Activated T-cell treated with anti-CD3 and anti-CD28 coated beads for 1 hour (primary cell): ENCODE results near the gene FAM118A.
A peak's percentile ranks its signal among the peaks of the same experiment; 100 is the strongest.
"Not testable (repeated sequence)": the region's sequence is repeated elsewhere in the genome, so short reads cannot be mapped to it uniquely, and the experiment has no call there.

Experiments
- DNase-seq: peaks from one replicate; pipeline ENCODE4 v3.0.0-alpha.2; 2020; ENCODE audit warnings: low read depth

Gene FAM118A

DNA sequence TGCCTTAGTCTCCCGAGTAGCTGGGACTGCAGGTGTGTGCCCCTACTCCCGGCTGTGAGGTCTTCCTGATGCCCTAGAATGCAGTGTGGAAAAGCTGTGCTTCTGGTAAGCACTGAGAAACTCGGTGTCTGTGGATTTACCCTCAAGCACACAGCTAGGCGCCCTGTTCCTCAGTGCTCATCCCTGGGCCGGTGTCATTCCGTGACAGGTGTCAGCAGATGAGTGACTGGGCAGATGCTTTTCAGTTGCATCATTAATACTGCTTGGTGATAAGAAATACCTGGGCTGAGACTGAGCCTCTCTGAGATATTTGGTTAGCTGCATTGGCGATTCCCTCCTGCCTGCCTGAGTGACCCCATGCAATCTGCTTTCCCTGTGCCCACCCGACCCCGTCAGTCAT, 21.8 kb downstream of the FAM118A start:
- DNase-seq: no peak

DNA sequence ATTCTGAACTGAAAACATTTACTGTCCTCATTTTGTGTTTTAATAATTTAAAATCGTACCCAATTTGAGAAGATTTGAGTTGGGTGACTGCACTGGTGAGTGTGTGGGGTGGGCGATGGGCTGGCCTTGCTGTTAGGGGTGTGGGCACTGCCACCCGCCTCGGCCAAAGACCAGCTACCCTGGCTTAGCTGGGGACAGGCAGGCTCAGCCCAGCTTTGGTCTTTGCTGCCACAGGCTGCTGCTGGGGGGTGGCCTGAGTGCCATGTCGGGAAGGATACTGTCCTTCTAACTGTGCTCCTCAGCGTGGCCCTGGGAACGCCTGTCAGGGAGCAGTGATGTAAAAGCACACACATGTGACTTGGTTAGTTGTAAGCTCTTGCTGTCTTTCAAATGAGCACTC, 22.3 kb downstream of the FAM118A start:
- no peak for DNase-seq

DNA sequence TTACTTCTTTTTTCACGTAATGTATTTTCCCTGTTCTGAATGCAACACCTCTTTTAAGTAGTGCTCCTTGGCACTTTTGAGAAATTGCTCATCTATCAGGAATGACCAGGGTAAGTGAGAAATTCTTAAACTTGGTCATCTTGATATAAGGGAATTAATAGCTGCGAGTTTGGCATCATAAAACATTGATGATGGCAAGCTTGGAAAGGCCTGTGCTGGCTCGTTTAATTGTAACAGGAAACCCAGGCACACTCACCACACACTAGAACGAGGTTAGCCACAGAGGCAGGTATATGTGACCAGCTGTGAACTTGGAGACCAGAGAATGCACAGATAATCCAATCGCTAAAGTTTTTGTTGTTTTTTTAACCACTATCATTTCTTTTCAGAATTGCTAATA, 24.3 kb downstream of the FAM118A start:
- DNase-seq: no peak

DNA sequence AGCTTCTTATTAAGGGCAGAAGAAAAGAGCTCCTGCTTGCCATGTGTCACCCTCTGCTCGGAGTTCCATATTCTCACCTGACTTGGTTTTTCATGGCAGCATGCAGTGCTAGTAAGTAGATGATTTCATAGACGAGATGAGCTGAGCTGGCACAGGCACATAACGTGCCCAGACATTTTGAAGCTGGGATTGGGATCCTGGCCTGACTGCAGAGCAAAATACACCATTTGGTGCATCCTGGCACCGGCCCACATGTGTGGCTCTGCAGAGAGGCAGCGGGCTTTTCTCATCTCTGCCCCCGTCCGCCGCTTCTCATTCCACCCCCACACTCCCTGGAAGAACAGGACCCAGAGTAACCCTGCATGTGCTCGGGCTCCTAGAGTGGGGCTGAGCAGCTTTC, 24.8 kb downstream of the FAM118A start:
- no peak for DNase-seq

DNA sequence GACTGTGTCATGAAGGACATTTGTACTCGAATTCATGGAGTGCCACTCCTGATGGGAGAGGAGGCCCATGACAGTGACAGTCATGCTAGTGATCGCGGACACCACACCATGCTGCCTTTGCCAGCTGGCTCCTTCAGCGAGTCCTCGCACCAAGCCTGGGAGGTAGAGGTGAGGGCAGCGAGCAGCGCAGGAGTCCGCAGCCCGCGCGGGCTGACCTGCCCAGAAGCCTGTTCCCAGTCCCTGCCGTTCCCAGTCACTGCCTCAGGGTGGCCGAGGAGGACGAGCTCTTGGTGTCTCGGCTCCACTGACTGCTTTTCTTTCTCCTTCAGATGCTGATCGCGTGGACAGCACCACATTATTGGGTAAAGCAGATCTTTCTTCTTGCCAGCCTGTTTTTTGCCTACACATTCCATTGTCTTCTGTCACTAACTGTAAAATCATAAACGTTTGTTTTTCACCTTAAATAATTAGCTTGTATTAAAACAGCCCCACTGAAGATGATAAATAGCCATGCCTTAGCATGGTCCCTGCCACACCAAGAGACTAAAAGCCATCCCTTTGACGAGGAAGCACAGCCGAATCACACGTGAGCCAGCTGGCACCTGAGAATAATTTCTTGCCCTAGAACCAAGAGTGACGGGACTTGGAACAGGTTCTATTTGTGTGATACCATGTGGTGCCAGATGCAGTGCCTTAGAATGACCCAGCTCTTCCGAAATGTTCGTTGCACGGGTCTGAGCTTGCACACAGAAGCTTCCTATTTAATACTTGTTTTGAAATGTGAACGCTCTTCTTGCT, 25.5 kb downstream of the FAM118A start:
- no peak for DNase-seq

DNA sequence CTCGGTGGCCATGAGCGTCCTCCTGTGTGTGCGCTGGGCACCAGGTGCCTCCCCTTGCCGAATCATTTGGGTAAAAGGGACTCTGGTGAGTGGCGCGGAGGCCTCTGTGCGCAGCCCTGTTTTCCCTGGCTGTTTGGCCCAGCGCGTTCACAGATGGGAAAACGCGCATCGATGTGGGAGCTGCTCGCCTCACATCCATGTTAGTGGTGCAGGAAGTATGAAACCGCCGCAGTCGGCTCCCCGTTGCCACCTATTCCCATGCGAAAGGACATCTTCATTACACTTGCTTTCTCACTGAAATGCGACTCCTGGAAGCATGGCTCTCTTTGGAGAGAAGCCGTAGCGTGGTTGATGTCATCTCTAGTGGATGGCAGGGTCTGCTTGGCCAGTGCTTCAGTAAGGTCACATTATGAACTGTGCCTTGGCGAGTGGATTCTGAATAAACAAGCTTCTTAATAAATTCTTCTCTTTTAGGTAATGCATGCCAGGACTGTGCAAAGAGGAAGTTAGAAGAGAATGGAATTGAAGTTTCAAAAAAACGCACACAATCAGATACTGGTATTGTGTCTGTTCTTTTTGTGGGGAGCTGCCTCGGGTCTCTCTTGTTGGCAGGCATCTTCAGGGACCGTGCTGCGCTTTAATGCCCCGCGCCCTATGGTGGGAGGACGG, 26.3 kb downstream of the FAM118A start:
- no peak for DNase-seq

DNA sequence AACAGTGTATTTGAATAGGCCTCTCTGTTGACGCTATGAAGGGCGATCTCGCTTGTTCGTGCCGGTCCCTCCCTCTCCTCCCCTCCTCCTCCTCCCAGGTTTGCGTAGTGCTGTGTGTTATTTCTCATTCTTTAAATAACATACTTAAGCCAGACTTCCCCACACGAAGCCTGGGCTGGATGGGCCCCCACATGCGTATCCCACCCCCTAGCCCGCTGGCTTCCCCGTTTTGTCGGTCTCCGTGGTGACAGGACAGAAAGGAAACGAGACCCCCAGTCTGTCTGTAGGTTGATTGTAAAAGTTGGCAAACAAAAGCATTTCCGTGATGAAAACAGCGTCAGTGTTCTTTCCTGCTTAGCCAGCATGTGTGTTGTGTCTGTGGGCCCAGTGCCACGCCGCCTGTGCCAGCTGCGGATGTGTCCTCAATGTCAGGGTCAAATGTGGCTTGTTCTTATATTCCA, 27.3 kb downstream of the FAM118A start:
- no peak for DNase-seq

DNA sequence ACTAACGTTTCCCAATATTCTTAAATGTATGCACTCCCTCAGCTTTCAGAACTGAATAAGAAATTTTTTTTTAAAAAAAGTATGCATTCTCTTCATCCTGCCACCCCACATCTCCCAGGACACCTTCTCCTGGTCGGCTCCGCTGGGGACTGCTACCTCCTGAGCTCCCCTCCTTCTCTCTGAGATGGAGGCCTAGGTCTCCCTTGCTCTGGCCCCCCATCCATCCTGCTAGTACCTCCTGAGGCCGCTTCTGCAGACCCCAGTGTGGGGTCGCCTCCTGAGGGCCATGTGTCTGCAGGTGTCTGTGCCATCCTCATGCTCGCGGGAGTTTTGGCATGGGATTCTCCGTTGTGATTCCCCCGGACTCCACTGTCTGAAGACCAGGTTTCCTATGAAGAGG, 27.8 kb downstream of the FAM118A start:
- DNase-seq: no peak

DNA sequence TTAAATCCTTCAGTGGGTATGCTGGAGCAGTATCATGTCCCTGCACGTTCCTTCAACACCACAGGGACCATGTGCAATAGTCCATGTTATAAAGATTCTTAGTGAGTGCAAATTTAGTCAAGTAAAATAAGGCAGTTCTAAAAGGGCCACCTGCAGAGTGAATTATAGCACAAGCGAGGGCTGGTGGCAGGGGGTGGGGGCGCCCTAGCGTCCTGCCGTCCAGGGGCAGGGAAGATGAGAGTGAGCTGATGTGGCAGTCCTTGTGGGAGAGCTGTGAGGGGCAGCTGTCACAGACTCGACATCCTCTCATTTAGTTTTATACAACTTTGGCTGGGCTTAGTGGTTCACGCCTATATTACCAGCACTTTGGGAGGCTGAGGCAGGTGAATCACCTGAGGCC, 29.1 kb downstream of the FAM118A start:
- DNase-seq: no peak

DNA sequence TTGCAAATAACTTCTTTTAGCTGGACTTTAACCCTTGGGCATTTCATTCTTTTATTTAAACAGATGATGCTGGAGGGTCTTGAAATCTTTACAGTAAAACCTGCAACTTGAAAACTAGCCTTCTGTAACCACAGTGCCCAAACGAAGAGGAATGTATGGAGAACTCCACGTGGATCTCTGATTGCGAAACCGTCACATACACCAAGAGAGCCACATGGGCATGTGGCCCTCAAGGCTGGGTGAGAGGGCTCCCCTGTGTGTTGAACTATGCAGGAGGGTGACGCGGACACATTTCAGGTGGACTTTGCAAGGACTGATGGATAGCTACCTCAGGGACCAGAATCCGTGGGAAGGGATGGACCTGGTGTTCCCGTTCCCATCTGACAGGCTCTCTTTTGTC, 30.6 kb downstream of the FAM118A start:
- DNase-seq: no peak

DNA sequence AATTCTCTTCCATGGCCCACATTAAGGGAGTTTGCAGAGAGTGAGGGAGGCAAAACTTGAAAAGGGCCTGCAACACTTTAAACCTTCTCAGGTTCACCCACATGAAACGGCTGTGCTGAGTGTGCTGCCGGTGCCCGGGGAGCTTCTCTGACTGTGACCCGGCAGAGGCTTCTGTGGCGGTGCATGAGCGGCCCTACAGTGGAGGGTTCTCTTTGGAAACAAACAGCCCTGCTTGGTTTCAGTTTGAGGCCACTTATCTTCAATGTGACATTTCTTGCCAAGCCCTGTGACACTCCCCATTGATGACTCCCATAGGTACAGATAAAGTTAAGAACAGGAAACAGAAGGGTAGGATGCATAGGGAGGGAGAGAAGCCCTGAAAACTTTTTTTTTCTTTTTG, 31.8 kb downstream of the FAM118A start:
- DNase-seq: peak; percentile 42

DNA sequence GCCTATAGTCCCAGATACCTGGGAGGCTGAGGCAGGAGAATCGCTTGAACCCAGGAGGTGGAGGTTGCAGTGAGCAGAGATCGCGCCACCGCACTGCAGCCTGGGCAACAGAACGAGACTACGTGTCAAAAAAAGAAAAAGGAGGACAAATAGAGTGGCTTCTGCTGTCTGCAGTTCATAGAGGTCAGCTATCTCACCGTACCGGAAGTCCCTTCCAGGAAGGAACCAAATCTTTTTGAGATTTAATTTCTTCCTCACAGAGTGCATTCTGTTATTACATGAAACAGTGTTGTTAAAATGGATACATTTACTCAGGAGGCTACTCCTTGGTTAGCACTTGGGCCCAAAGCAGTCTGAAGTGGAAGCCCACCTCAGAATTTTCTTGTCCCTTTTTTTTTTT, 33.4 kb downstream of the FAM118A start:
- DNase-seq: no peak

DNA sequence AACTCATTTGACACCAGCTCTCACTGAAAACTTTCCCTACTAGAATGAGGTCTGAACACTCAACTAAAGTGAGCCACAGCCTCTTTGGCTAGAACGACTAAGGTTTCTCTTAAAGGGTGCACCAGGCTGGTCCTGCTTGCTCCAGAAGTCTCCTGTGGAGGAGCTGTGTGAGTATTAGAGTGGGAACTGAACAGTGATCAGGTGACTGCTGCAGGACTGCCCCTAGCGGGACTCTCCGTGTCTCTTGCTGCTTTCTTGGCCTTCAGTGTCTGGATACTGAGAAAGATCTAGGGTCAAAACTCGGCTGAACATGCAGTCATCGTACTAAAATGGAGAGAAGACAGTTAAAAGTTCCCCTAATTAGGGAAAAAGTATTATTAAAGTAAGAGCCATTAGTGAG, 34.6 kb downstream of the FAM118A start:
- DNase-seq: no peak

DNA sequence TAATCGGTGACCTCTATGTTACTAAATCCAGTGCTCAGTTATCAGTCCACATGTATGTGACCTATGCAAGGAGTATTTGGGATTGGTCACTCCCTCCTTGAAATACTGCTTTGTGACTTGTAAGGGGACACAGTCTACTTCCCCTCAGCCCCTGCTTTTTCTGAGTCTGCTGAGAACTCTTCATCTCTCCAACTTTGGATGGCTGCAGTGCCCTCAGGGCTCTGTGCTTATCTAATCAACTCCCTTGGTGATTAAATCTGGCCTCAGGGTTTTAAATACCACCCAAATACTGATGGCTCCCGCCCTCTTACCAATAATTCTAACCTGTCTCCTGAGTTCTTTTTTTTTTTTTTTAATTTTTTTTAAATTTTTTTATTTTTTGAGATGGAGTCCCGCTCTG, 40.2 kb downstream of the FAM118A start:
- no peak for DNase-seq

DNA sequence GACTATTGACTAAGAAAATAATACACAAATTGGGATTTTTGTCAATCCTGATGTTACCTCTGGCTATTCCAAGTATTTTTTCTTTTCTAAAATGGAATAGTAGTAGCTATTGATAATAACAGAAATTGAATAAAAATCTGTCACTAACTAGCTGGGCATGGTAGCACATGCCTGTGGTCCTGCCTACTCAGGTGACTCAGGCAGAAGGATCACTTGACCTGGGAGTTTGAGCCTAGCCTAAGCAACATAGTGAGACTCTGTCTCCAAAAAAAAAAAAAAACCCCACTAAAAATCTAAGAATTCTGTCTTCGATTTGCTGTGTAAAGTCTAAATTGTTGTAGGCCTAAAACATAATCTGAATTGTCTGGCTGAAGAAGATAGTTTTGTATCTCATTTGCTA, 42.2 kb downstream of the FAM118A start:
- no peak for DNase-seq

DNA sequence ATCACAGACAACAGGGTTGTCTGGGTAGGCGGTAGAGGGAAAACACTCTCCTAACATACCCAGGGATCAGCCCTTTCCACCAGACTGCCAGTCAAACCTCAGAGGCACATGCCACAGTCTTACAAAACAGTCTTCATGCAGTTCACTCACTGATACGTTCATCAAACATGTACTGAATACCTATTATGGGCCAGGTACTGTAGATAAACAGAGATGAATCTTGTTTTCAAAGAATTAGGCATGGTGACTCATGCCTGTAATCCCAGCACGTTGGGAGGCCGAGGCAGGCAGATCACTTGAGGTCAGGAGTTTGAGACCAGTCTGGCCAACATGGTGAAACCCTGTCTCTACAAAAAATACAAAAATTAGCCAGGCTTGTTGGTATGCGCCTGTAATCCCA, 43.0 kb downstream of the FAM118A start:
- DNase-seq: not testable (repeated sequence)

DNA sequence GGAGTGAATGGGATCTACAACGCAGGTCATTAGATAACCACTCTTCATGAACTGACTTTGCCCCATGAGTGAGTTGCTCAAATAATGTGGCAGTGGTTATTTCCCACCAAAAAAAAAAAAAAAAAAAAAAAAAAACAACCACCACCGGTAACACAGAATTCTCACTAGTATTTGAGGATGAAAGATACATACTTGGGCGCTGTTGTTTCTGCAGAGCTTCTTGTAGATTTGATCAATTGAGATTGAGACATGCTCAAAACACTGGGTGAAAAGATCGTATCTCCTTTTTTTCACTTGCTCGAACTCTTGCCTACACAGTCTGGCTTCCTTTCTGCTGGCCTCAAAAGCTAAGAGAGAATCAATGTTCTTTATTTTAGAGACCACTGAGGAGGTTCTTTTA, 44.1 kb downstream of the FAM118A start:
- DNase-seq: no peak

DNA sequence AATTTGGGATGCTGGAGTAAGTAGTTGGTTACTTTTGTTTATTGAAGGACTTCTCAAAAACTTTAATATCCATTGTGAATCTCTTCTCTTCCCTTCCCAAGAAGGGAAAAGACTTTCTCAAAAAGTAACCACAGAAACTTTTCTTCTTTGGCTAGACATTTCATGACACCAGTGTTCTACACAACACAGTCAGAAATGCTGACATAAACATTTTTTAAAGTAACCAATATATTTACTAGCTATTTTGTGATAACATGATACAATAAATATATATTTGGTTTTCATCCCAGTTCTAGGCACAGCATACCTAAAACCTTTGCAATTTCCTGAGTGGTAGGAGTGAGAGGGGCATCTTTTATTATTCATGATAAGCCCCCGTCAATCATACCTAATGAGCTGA, 47.8 kb downstream of the FAM118A start:
- DNase-seq: no peak

DNA sequence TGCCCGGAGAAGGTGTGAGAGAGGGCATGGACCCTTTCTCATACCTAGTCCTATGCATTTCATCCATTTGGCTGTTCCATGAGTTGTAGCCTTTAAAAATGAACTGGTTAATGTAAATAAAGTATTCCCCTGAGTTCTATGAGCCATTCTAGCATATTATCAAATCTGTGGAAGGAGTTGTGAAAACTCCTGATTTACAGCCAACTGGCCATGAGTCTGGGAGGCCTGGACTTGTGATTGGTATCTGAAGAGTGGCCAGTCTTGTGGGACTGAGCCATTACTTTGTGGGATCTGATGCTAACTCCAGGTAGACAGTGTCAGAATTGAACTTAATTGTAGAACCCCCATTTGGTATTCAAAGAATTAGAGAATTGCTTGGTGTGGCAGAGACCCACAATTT, 48.4 kb downstream of the FAM118A start:
- DNase-seq: no peak

DNA sequence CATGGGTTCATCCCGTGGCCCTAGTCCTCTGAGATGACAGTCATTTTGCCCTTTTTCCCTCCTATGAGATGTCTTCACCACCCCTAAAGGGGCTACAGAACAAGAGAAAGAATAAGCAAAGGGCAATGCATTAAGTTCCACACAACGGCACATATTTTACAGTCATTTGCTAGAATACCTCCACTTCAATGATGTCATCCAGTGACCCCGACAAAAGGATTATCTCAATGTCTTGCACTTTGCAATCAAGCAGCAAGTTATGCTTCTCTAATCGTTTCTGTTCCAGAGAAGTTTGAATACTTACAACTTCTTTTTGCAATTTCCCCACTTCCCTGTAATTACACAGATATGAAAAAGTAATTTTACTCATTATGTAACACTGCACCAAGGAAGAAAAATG, 49.9 kb downstream of the FAM118A start:
- DNase-seq: no peak

DNA sequence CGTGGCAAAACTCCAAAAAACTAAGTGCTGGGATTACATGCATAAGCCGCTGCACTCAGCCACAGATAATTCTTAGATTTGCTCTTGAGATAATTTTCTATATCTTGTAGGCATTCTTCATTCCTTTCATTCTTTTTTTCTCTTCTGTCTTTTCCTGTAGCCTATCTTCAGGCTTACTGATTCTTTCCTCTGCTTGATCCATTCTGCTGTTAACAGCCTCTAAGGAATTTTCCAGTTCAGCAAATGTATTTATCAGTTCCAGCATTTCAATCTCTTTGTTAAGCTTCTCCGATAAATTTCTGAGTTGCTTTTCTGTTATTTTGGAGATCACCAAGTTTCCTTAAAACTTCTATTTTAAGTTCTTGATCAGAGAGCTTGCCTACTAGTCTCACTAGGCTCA, 57.0 kb downstream of the FAM118A start:
- DNase-seq: no peak

DNA sequence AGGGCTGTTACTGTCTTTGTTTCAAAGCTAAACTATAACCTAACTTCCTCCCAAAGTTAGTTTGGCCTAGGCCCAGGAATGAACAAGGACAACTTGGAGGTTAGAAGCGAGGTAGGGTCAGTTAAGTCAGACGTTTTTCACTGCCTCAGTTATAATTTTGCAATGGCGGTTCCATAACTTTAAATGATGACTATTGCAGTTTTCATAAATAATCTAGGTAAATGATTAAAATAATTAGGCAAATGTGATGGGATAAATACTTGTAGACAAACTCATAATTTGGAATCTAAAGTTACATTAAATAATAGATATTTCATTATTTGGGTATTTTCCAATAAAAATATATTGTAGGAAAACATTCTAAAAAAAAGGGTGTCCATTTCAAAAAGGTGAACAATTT, 63.9 kb downstream of the FAM118A start:
- DNase-seq: not testable (repeated sequence)

DNA sequence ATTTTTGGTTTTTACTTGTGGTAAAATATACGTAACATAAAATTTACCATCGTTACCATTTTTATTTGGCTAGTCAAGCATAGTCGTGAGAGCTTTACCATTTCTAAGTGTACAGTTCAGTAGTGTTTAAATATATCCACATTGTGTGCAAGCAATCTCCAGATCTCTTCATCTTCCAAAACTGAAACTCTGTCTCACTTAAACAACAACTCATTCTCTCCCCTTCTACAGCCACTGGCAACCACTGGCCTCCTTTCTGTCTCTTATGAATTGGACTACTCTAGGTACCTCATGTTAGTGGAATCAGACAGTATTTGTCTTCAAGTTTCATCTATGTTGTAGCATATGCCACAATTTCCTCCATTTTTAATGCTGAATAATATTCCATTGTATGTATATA, 66.3 kb downstream of the FAM118A start:
- DNase-seq: no peak

DNA sequence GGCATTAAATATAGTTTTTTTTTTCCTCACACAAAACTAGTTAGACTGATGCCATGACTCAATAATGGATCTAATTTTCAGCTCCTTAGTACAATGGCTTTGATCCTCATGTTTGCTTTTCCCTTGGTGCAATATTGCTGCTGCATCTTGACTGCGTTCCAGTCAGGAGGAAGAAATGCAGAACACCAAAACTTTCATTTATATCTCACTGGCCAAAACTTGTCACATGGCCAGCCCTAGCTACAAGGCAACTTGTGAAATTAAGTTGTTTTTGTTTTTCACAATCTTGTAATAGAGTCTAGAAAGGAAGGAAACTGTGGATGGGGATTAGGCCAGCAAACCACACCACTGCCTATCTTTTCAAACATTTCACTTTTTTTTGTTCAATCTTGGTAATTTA, 67.0 kb downstream of the FAM118A start:
- no peak for DNase-seq
